Measurements from ENCODE around the gene CCDC63. TPM values are rescaled to one million over a fixed set of nuclear protein-coding genes. Genes with fewer than 3 reads are reported as not detected.

Gene CCDC63
- total RNA-seq, result not detected

DNA sequence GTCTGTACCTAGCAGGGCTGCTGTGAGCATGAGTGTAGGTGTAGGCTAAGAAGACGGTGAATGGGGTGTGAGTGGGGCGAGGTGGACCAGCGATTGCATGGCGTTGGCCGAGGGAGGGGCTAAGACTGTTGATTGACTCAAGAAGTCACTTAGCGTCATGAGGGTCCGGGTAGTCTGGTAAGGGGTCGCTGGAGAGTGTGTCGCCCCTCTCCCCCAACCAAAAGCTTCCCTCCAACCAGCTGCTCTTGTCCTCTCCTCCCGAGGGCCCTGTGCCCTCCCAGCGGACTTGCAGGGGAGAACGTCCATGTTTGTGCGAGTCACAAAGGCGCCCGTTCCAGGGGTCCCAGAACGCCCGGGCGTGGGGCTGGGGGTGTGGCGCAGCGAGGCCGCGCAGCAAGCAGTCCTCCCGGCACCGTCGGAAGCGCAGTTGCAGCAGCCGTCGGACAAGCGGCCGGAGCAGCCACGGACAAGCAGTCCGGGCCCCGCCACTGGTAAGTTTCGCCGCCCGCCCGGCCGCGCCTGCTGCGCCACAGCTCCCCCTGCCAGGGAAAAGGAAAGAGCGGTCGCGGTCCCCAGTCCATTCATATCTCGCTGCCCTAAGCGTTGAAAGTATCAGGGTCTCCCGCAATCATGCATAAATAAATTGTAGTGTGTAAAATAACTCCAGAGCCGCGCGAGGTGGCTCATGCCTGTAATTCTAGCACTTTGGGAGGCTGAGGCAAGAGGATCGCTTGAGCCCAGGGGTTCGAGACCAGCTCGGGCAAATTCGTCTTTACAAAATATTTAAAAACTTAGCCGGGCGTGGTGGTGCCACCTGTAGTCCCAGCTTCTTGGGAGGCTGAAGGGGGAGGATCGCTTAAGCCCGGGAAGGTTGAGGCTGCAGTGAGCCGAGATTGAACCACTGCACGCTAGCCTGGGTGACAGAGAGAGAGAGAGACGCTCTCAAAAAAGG lies at the start of gene CCDC63:
TSS of gene CCDC63 (plus strand) at position 373 of the 952 bp plus-strand sequence. CDS start 5,968 bp downstream, outside the sequence.
- Mint-ChIP-seq H3K27ac (no peak within 1 kb of the TSS), H3K36me3 (ENCODE audit: low read depth) (no peaks in the 10 kb centered on the region), H3K9me3 (no peaks in the 10 kb centered on the region), H3K27me3 (peaks cover 41% of the 10 kb centered on the region), H3K4me3 (peak within 1 kb of the TSS; percentile 60), H3K4me1 (peaks cover 5% of the 10 kb centered on the region)
- CTCF ChIA-PET, result interaction anchor here (0.6 to 1.3 kb wide), 4 partner anchors 15 to 1620 kb away, joined by 3 read pairs; no protein-coding TSS in a partner anchor
- peak; percentile 16 for DNase-seq
- POLR2A ChIA-PET, result no interaction called here

- H3K4me1 Mint-ChIP-seq, result peaks cover 2% of the 10 kb centered on the region
- no peak for DNase-seq
- H3K27me3 Mint-ChIP-seq, result no peaks in the 10 kb centered on the region
- peaks cover 15% of the 10 kb centered on the region for H3K9me3 Mint-ChIP-seq
- ChIA-PET CTCF (interaction anchor here (1.4 kb wide), 1 partner anchor 14 kb away, joined by 4 read pairs; no protein-coding TSS in a partner anchor), POLR2A (interaction anchor here (0.6 kb wide), 1 partner anchor 34 kb away, joined by 3 read pairs; no protein-coding TSS in a partner anchor)
- no peaks in the 10 kb centered on the region for H3K36me3 Mint-ChIP-seq (ENCODE audit: low read depth)
- H3K27ac Mint-ChIP-seq, result no peak overlapping the region
- no peak overlapping the region for H3K4me3 Mint-ChIP-seq
Measured at GRCh38 chr12:110798461-110798860, 48.3 kb upstream of the CCDC63 start.

- POLR2A ChIA-PET, result no interaction called here
Measured at GRCh38 chr12:110802489-110802888, 44.3 kb upstream of the CCDC63 start.

GRCh38 chr12:110804406-110804805 lies 42.4 kb upstream of the CCDC63 start:
- Mint-ChIP-seq H3K4me3 (no peak overlapping the region), H3K27ac (no peak overlapping the region), H3K9me3 (peaks cover 26% of the 10 kb centered on the region), H3K4me1 (peaks cover 2% of the 10 kb centered on the region), H3K27me3 (no peaks in the 10 kb centered on the region), H3K36me3 (ENCODE audit: low read depth) (no peaks in the 10 kb centered on the region)
- no peak for DNase-seq
- ChIA-PET POLR2A (no interaction called here), CTCF (no interaction called here)

More at GRCh38 chr12:110802489-110802888, 44.3 kb upstream of the CCDC63 start:
- Mint-ChIP-seq H3K4me3 (no peak overlapping the region), H3K36me3 (ENCODE audit: low read depth) (no peaks in the 10 kb centered on the region), H3K4me1 (peaks cover 2% of the 10 kb centered on the region), H3K9me3 (peaks cover 26% of the 10 kb centered on the region), H3K27me3 (no peaks in the 10 kb centered on the region), H3K27ac (no peak overlapping the region)
- no peak for DNase-seq
- CTCF ChIA-PET, result interaction anchor here (1.1 kb wide), 1 partner anchor 24 kb away, joined by 3 read pairs; no protein-coding TSS in a partner anchor

DNA sequence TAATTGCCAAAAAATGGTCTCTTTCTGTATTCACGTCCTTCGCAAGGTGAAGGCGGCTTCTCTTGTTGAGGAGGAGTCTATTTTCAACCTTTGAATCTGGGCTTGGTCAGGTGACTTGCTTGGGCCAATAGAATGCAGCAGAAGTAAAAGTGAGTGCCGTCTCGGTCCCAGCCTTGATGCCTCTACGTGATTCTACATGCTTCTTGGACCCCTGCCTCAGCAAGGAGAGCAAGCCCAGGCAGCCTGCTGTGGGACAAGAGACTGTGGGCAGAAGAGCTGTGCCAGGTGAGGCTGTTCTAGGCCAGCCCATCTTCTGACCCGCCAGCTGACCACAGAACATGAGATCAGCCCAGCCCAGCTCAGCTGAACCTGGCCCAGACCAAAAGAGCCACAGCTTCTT lies 39.1 kb upstream of the CCDC63 start:
- Mint-ChIP-seq H3K27me3 (peaks cover 6% of the 10 kb centered on the region), H3K9me3 (peaks cover 12% of the 10 kb centered on the region), H3K36me3 (ENCODE audit: low read depth) (no peaks in the 10 kb centered on the region), H3K27ac (no peak overlapping the region), H3K4me3 (no peak overlapping the region), H3K4me1 (peaks cover 4% of the 10 kb centered on the region)
- no peak for DNase-seq
- ChIA-PET POLR2A (no interaction called here), CTCF (interaction anchor here (0.5 kb wide), 1 partner anchor 83 kb away, joined by 3 read pairs; no protein-coding TSS in a partner anchor)

DNA sequence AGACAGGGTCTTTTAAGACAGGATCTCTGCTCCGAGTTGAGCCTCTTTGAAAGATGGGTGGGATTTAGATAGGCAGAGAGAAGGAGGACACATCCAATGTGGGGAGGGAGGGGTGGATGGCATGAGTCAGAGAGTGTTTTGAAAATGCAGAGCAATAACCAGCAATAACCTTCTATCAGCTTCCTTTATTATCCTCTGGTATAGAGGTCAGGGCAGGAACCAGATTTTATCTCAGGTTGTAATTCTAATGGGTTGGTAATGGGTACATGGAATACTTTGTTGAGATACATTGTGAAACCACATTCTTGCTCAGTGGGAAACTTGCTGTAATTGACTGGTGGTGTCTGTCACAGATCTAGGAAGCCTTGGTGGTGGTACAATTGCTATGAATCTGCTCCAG lies 37.6 kb upstream of the CCDC63 start:
- Mint-ChIP-seq H3K4me1 (peaks cover 2% of the 10 kb centered on the region), H3K9me3 (peaks cover 5% of the 10 kb centered on the region), H3K4me3 (no peak overlapping the region), H3K36me3 (ENCODE audit: low read depth) (no peaks in the 10 kb centered on the region), H3K27ac (no peak overlapping the region), H3K27me3 (peaks cover 12% of the 10 kb centered on the region)
- CTCF ChIA-PET, result no interaction called here
- no peak for DNase-seq
- POLR2A ChIA-PET, result no interaction called here

GRCh38 chr12:110811972-110812371 lies 34.8 kb upstream of the CCDC63 start:
- Mint-ChIP-seq H3K36me3 (ENCODE audit: low read depth) (no peaks in the 10 kb centered on the region), H3K4me3 (no peak overlapping the region)
- CTCF ChIA-PET, result interaction anchor here (1.5 kb wide), 1 partner anchor 15 kb away, joined by 5 read pairs; no protein-coding TSS in a partner anchor

DNA sequence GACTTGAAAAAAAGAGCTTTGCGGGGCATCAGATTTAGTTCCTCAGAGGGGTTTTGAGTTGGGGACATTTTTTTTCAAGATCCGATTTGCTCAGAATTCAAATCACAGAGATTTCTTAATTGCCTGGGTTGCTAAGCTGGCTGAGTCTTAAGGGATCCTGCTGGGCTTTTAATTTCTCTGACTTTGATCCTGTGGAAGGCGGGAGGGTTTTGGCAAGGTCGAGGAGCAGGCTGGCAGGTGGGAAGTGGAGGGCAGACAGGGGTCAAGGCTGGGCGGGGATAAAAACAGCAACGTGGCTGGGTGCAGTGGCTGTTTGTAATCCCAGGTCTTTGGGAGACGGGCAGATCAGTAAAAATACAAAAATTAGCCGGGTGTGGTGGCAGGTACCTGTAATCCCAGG lies 33.5 kb upstream of the CCDC63 start:
- H3K4me1 Mint-ChIP-seq, result peaks cover 2% of the 10 kb centered on the region
- H3K9me3 Mint-ChIP-seq, result no peaks in the 10 kb centered on the region
- H3K27ac Mint-ChIP-seq, result no peak overlapping the region
- H3K36me3 Mint-ChIP-seq (ENCODE audit: low read depth), result no peaks in the 10 kb centered on the region
- ChIA-PET POLR2A (no interaction called here), CTCF (interaction anchor here (1.5 kb wide), 1 partner anchor 14 kb away, joined by 5 read pairs; no protein-coding TSS in a partner anchor)
- H3K4me3 Mint-ChIP-seq, result no peak overlapping the region
- no peak for DNase-seq
- H3K27me3 Mint-ChIP-seq, result peaks cover 12% of the 10 kb centered on the region

More at GRCh38 chr12:110811972-110812371, 34.8 kb upstream of the CCDC63 start:
- no peaks in the 10 kb centered on the region for H3K9me3 Mint-ChIP-seq
- H3K4me1 Mint-ChIP-seq, result peaks cover 2% of the 10 kb centered on the region
- H3K27ac Mint-ChIP-seq, result no peak overlapping the region
- peaks cover 12% of the 10 kb centered on the region for H3K27me3 Mint-ChIP-seq
- POLR2A ChIA-PET, result no interaction called here
- DNase-seq, result no peak

GRCh38 chr12:110813756-110814155 lies 33.0 kb upstream of the CCDC63 start:
- CTCF ChIA-PET, result interaction anchor here (2.2 kb wide), 1 partner anchor 12 kb away, joined by 7 read pairs; no protein-coding TSS in a partner anchor
- peaks cover 2% of the 10 kb centered on the region for H3K4me1 Mint-ChIP-seq
- no peak overlapping the region for H3K27ac Mint-ChIP-seq
- POLR2A ChIA-PET, result no interaction called here
- no peak overlapping the region for H3K4me3 Mint-ChIP-seq
- DNase-seq, result no peak
- H3K27me3 Mint-ChIP-seq, result peaks cover 12% of the 10 kb centered on the region
- H3K9me3 Mint-ChIP-seq, result no peaks in the 10 kb centered on the region
- no peaks in the 10 kb centered on the region for H3K36me3 Mint-ChIP-seq (ENCODE audit: low read depth)

- no peak for DNase-seq
- H3K4me1 Mint-ChIP-seq, result no peaks in the 10 kb centered on the region
- H3K27me3 Mint-ChIP-seq, result peaks cover 15% of the 10 kb centered on the region
- no peak overlapping the region for H3K27ac Mint-ChIP-seq
- H3K9me3 Mint-ChIP-seq, result no peaks in the 10 kb centered on the region
- POLR2A ChIA-PET, result no interaction called here
- no peaks in the 10 kb centered on the region for H3K36me3 Mint-ChIP-seq (ENCODE audit: low read depth)
- CTCF ChIA-PET, result interaction anchor here (1.1 to 1.7 kb wide), 3 partner anchors 12 to 366 kb away, joined by 3 to 5 read pairs (median 5); partner anchors contain the start of gene ARPC3
- no peak overlapping the region for H3K4me3 Mint-ChIP-seq
Measured at GRCh38 chr12:110816248-110816647, 30.5 kb upstream of the CCDC63 start.

DNA sequence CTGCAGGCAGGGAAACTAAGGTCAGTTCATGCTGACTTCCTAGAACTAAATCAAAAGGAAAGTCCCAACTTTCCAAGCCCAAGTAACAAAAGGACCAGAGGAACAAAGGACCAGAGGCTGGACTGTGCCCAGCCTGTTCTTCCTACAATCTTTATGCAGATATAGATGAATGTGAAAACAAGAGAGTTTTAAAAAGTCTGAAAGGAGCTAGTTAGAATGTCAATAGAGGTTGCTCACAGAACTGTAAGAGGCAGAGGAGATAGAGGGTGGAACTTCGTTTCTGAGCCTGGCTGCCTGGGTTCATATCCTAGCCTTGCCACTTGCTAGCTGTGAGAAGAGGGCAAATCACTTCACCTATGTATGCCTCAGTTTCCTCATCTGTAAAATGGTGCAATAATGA lies 30.0 kb upstream of the CCDC63 start:
- POLR2A ChIA-PET, result no interaction called here
- no peaks in the 10 kb centered on the region for H3K36me3 Mint-ChIP-seq (ENCODE audit: low read depth)
- no peak overlapping the region for H3K27ac Mint-ChIP-seq
- CTCF ChIA-PET, result interaction anchor here (1.5 to 1.7 kb wide), 2 partner anchors 12 to 367 kb away, joined by 5 read pairs; partner anchors contain the start of gene ARPC3
- no peaks in the 10 kb centered on the region for H3K4me1 Mint-ChIP-seq
- H3K27me3 Mint-ChIP-seq, result peaks cover 13% of the 10 kb centered on the region
- H3K4me3 Mint-ChIP-seq, result no peak overlapping the region
- H3K9me3 Mint-ChIP-seq, result no peaks in the 10 kb centered on the region
- DNase-seq, result no peak

DNA sequence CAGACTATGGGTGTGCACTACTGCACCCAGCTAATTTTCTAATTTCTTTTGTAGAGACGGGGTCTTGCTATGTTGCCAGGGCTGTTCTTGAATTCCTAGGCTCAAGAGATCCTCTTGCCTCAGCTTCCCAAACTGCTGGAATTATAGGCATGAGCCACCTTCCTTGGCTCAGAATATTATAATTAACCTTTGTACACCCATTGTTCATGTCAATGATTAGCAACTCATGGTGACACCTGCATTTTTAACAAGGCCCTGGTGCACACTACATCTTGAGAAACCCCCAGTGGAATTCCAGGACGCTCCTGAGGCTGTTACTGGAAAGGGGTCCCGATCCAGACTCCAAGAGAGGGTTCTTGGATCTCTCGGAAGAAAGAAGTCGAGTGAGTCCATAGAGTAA lies 28.3 kb upstream of the CCDC63 start:
- H3K36me3 Mint-ChIP-seq (ENCODE audit: low read depth), result no peaks in the 10 kb centered on the region
- POLR2A ChIA-PET, result no interaction called here
- no peaks in the 10 kb centered on the region for H3K4me1 Mint-ChIP-seq

DNA sequence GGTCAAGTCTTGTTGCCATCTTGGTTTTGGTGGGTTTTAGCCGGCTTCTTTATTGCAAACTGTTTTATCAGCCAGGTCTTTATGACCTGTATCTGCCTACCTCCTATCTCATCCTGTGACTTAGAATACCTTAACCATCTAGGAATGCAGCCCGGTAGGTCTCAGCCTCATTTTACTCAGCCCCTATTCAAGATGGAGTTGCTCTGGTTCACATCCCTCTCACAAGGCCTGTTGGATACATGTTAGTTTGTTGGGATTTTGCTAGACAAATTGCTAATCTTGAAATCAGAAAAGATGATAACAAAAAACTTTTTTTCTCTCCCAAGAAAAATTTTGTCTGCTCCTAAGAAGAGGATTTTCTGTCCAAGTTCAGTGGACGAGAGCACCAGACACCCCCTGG lies 27.6 kb upstream of the CCDC63 start:
- Mint-ChIP-seq H3K27me3 (peaks cover 3% of the 10 kb centered on the region), H3K9me3 (no peaks in the 10 kb centered on the region)

More for the DNA sequence above, 28.3 kb upstream of the CCDC63 start:
- no peak for DNase-seq
- CTCF ChIA-PET, result no interaction called here
- Mint-ChIP-seq H3K27ac (no peak overlapping the region), H3K27me3 (peaks cover 3% of the 10 kb centered on the region), H3K4me3 (no peak overlapping the region), H3K9me3 (no peaks in the 10 kb centered on the region)

More for the DNA sequence above, 27.6 kb upstream of the CCDC63 start:
- CTCF ChIA-PET, result no interaction called here
- H3K4me1 Mint-ChIP-seq, result no peaks in the 10 kb centered on the region
- no peaks in the 10 kb centered on the region for H3K36me3 Mint-ChIP-seq (ENCODE audit: low read depth)
- H3K27ac Mint-ChIP-seq, result no peak overlapping the region
- POLR2A ChIA-PET, result no interaction called here
- H3K4me3 Mint-ChIP-seq, result no peak overlapping the region
- DNase-seq, result no peak
